Stimulated activated CD8-positive, alpha-beta memory T cell treated with anti-CD3 and anti-CD28 coated beads, Interleukin-15, amount 100 ng/mL, for 48 hours (primary cell): ENCODE data around the gene CLOCK.

Experiments
- DNase-seq, 2 donors: peaks; one replicate each; pipeline ENCODE4 v3.0.0-alpha.2; 2020; ENCODE audit warnings: low read depth in 2 of 2

CLOCK gene

DNA sequence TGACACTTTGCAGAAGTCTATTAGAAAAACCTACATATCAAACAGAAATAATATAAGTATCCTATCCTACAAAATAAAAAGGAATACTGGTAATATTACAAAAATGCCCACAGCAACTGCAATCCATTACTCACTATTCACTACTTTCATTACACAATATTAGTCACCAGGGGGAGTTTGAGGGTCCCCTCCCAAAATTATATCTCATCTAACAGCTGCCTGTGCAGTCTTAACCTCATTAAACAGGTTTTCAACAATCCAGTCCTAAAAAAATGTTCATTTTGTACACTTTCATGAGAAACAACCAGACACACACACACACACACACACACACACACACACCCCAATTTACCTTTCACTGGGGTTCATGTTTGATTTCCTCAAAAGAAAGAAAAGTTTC, 2.9 kb downstream of the CLOCK start:
- no peak for DNase-seq

DNA sequence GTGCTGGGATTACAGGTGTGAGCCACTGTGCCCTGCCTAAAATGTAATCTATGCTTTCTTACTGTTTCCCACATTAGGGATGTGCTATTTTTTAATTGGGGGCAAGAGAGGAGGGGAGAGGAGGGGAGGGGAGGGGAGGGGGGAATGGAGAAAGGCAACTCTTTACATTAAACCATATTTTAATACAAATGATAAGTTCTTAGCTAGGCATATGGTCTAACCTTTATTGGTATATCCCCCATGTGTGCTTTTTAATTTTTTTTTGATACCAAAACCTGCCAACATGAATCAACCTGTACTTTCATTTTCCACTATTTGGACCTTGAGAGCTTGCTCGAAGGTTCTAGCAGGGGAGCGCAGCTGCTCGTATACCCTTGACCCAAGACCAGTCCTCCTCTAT, 6.4 kb downstream of the CLOCK start:
- no peak for DNase-seq

DNA sequence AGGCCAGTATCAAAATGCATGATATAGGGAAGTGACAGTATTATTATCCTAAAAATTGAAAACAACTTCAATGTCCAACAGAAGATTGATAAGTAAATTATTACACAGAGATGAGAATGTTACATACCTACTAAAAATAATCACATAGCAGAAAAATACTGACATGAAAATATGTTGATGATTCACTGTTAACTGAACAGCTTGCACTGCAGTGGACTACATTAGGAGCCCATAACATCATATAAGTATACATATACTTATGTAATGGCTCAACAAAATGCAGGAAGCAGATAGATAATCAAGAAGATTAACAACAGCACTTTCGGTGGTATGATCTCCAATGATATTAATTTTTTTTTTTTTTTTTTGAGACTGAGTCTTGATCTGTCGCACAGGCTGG, 7.1 kb downstream of the CLOCK start:
- no peak for DNase-seq

DNA sequence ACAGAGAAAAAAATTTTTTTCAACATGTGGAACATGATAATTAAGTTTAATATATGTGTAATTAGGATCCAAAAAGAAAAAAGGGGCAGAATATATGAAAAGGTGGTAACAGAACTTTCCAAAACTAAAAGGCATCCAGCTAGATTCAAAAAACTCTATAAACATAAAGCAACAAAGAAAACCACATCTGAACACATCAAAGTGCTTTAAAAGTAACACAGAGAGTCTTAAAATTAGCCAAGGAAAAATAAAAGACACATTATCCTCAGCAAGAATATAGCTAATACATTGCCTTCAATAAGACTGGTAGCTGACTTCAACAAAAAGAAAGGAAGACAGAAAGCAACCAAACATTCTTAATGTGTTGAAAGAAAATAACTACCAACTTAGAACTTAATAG, 8.2 kb downstream of the CLOCK start:
- DNase-seq = no peak

DNA sequence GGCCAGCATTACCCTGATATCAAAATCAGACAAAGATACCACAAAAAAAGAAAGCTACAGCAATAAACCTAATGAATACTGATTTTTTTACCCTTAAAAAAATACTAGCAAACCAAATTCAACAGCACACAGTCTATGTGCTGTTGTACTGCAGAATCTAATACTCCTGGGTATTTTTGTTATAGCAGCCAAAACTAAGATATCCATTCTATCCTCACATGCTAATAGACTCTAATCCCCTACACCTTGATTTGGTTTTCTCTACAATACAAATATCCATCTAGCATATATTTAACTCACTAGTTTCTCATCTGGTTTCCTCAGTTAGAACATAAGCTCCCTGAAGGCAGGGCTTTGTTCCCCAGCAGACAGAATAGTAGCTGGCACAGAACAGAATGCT, 12.4 kb downstream of the CLOCK start:
- DNase-seq = no peak

DNA sequence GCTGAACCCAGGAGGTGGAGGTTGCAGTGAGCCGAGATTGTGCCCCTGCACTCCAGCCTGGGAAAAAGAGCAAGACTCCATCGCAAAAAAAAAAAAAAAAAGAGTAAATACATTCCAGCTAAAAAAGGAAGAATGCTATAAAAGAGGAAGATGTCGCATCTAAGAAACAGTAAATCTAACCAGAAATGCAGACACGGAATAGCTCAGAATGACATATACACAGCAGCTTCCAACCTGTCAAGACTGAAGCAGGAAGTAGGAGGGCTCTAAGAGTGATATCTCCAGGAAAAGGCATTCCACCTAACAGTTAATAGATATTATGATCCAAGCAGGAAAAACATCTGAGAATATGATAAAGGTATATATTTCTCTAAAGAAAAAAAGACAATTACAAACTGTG, 16.0 kb downstream of the CLOCK start:
- no peak for DNase-seq

DNA sequence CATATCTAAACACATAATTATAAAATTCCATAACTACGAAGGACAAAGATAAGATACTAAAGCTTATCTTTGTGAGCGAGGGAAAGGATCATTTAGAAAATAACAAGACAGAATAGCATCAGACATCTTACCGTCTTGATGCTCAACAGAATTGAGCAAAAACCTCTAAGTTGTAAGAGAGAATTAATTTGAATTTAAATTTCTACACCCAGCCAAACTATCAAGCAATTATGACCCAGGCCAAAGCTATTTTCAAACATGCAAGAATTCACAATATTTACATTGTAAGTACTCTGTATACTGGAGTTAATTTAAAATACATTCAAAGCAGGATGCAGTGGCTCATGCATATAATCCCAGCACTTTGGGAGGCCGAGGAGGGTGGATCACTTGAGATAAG, 16.5 kb downstream of the CLOCK start:
- DNase-seq = no peak

DNA sequence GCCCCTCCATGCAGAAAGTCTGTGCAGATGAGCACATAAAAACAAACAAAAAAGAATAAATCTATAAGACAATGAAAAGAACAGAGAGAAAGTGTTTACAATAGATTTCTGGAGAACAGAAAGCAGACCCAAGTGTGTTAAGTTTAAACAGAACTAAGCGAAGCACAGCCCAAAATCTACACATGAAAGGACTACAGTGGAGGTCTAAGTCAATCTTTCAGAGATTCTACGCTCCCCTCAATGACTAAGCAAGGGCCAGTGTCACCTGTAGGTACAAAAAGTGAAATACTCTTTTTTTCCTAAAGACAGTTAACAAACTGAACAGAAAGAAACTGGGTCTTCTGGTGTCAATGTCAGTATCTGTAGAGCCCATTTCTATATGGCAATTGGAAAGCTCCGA, 18.2 kb downstream of the CLOCK start:
- DNase-seq = no peak

DNA sequence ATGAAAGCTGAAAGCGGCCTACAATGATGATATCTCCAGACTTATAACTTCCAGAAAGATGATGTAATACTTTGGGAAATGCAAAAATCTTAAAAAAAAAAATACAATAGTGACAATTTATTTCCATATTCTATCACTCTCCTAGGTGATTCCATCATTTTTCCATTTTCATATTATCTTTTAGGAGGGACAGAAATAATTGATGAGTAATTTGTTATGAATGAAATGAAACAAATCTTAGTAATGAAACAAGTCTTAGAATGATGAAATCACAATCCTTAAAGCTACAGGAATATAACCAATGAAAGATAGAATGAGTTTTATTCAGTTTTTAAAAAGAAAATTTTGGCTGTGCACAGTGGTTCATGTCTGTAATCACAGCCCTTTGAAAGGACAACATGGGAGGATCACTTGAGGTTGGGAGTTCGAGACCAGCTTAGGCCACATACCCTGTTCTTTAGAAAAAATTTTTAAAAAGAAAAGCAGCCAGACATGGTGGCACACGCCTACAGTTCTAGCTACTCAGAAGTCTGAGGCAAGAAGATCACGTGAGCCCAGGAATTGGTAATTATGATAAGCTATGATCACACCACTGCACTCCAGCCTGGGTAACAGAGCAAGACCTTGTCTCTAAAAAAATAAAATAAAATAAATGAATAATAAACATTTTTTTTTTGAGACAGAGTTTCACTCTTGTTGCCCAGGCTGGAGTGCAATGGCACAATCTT, 21.7 kb downstream of the CLOCK start:
- DNase-seq = no peak

DNA sequence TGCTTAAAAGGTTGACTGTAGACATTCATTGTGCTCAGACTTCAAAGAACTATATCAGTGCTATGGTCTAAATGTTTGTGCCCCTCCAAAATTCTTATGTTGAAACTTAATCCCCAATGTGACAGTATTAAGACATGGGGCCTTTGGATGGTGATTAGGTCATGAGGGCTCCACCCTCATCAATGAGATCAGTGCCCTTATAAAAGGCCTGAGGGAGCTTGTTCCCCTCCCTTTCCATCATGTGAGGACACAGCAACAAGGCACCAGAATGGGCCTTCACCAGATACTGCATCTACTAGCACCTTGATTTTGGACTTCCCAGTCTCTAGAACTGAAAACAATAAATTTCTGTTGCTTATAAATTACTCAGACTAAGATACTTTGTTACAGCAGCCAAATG, 28.3 kb downstream of the CLOCK start:
- DNase-seq = no peak

DNA sequence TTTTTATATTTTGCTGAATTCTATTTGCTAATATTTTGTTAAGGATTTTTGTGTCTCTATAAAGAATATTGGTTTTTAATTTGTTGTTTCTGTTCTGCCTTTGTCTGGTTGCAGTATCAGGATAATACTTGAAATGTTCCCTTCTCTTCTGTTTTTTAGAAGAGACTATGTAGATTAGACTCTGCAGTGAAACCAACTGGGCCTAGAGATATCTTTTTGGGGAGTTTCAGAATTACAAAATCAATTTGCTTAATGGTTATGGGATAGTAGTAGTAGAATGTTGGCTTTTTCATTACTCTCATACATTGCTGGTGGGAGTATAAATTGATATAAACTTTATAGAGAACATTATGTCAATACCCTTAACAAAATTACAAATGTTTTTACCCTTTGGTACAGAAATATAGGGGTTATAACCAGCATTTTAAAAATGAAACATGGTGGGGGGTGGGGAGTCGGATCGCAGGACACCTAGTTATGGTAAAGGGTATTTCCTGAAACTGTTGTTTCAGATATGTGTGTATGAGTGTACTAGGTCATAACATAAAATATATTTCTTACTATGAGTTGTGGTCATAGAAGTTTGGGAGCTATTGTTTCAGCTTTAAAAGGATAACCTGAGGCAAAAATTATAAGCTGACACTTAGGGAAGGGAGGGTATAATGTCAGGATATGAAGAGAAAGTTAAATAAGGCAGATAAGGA, 29.0 kb downstream of the CLOCK start:
- DNase-seq = no peak

DNA sequence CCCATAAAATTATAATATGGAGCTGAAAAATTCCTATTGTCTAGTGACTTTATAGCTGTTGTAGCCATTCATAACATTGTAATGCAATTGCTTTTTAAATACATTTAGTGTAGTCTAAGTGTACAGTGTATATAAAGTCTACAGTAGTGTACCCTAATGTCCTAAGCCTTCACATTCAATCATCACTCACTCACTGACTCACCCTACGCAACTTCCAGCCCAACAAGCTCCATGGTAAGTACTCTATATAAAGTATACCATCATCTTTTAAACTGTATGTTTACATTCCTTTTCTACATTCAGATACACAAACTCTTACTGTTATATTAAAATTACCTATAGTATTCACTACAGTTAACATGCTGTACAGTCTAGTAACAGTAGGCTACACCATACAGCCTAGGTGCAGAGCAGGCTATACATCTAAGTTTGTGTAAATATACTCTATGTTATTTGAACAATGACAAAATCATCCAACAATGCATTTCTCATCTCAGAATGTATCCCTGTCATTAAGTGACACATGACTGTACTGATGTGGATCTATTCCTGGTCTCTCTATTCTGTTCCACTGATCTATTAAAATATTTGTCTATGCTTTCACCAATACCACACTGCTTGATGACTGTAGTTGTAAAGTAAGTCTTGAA, 33.7 kb downstream of the CLOCK start:
- no peak for DNase-seq

DNA sequence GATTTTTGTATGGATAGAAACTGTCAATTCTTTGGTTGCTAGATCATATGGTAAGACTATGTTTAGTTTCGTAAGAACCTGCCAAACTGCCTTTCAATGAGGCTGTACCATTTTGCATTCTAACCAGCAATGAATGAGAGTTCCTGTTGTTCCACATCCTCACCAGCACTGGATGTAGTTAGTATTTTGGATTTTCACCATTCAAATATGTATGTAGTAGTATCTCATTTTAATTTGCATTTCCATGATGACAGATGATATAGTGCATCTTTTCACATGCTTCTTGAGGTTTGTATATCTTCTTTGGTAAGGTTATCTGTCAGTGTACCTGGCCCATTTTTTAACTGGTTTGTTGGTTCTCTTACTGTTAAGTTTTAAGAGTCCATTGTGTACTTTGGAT, 34.6 kb downstream of the CLOCK start:
- no peak for DNase-seq

DNA sequence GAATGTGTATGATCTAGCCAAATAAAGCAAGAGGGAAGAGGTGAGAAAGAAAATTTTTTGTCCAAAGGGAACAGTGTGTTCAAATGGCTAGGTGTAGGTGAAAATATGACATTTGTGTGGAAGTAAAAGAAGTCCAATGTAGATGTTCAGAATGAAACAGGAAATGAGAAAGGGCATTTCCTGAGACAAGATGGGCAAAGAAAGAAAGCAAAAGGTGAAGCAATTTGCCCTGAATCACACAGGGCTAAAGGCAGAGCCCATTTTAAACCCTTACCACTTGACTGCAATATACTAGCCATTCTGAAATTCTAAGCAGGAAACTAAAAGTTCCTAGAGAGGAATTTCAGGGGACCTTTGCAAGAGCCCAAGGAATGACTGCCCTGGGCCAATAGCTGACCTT, 36.0 kb downstream of the CLOCK start:
- no peak for DNase-seq

DNA sequence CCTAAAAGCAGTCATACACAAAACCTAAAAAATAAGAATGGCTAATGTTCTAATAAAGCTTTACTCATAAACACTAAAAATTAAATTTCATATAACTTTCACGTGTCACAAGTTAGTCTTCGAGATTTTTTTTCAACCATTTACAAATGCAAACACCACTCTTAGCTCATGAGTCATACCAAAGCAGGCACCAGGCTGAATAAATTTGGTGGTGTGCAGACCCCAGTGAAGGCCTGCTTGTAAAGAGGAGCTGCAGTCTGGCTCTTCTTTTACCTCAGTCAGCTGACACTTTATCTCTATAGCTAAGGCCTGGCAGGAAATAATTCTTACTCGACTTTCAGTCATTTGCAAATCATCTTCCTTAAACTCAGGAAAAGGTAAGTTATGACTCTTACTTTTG, 37.4 kb downstream of the CLOCK start:
- DNase-seq = no peak

DNA sequence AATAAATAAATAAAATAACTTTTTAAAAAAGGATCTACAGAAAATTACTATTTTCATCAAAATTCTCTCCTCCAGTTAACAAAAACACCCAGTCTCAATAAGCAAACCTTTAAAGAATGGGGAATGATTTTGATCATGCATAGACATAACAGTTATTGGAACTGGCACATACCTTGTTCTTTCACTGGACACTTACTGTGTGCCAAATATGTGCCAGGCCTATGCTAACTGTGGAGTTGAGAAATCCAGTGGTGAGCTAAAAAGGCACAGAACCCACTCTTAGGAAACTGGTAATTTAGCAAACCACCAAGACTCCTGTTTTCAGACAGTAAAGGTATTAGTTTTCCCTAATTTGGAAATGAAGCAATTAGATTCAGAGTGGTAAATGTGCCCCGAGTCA, 39.1 kb downstream of the CLOCK start:
- no peak for DNase-seq

DNA sequence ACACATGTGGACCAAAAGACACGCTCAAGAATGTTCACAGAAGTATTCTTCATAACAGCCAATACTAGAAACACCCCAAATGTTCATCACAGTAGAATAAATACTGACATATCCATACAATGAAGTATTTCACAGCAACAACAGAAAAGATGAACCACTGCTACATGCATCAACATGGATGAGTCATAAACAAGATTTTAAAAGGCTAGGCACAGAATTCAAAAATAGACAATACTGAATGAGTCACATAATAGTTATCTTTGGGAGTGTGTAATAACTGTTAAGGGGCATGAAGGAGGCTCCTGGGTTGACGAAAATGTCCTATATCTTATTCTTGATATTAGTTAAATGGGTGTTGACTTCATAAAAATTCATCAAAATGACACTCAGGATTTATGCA, 43.5 kb downstream of the CLOCK start:
- DNase-seq = no peak

DNA sequence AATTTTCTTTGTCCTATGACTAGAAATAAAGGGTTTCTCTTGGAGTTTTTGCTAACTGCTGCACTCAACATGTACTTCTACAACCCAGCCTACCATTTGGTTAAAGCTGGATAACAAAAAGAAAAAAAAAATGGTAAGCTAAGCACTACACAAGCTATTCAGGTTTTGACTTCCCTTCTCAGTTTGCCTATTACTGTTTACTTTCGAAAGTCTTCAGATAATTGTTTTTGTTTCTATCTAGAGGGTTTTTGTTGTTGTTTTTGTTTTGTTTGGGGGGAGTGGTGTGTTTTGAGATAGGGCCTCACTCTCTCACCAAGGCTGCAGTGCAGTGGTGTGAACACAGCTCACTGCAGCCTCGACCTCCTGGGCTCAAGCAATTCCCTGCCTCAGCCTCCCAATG, 46.6 kb downstream of the CLOCK start:
- DNase-seq = no peak

DNA sequence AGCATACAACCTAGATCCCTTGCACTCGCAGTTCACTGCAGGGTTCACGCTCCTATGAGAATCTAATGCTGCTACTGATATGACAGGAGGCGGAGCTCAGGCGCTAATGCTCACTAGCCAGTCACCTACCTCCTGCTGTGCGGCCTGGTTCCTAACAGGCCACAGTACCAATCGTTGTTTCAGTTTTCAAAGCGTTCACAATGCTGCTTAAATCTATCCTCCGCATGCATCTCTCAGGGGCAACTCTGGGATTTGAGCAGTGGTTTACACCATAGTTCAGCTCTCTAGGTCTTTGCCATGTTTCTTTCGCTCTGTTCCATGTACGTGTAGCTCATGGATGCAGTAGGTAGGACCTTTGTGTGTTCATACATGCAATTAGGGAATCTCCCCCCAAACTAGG, 47.2 kb downstream of the CLOCK start:
- no peak for DNase-seq

DNA sequence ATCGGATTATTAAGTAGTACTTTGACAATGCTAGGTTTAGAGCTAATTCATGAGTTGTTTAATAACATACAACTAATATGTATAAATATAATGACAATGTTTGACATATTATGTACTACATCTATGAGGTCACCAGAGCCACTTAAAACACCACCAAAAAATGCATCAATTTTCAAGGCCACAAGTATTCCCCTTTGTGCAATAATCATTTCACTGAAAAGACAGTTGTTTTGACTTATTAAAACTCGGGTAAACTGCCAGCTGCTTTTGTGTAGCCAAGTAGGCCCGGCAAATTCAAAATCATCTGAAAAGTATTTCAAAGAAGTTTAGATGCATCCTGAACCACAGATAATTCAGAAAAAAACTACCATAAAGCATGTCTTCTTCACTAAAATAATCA, 48.7 kb downstream of the CLOCK start:
- no peak for DNase-seq

DNA sequence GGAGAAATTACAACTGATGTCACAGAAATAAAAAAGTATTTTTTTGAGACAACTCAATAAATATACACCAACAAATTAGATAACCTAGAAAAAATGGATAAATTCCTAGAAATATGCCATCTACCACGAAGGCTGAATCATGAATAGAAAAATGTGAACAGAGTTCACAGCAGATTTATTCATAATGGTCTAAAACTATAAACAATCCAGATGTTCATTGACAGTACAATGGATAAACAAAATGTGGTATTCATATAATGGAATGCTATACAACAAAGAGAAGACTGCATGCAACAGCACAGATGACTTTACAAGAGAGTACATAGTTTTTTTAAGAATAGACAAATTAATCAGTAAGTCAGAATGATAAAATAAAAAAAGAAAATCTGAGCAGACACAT, 55.2 kb downstream of the CLOCK start:
- DNase-seq = no peak

DNA sequence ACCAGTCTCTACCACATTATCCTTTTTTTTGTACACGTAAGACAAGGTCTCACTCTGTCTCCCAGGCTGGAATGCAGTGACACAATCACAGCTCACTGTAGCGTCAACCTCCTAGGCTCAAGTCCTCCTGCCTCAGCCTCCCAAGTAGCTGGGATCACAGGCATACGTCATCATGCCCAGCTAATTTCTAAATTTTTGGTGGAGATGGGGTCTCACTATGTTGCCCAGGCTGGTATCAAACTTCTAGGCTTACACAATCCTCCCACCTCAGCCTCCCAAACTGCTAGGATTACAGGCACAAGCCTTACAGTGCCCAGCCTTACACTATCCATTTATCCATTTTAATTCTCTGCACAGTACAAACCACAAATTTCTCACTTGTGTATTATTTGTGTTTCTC, 58.0 kb downstream of the CLOCK start:
- no peak for DNase-seq

DNA sequence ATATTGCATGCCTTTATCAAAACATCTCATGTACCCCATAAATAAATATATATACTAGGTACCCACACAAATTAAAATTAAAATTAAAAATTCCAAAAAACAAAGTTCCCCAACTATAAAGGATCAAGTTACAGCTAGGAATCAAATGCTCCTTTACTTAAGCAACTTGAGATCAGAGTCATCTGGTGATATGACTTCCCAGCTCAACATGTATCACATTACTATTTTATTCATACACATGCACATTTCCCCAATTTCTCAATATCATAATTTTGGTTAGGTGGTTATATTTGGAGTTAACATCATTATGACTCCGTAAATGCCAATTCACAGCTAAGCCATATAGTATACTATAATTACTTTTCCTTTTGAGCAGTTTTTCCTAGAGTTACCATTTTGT, 60.9 kb downstream of the CLOCK start:
- no peak for DNase-seq
